Fibroblast of peridontal ligament (primary cell): Measurements from ENCODE around the gene CD300LD.

Source experiments
- DNase-seq: peaks from one replicate; pipeline ENCODE4 v3.0.0-alpha.2; 2010; ENCODE audit errors: extremely low read depth

CD300LD gene

DNA sequence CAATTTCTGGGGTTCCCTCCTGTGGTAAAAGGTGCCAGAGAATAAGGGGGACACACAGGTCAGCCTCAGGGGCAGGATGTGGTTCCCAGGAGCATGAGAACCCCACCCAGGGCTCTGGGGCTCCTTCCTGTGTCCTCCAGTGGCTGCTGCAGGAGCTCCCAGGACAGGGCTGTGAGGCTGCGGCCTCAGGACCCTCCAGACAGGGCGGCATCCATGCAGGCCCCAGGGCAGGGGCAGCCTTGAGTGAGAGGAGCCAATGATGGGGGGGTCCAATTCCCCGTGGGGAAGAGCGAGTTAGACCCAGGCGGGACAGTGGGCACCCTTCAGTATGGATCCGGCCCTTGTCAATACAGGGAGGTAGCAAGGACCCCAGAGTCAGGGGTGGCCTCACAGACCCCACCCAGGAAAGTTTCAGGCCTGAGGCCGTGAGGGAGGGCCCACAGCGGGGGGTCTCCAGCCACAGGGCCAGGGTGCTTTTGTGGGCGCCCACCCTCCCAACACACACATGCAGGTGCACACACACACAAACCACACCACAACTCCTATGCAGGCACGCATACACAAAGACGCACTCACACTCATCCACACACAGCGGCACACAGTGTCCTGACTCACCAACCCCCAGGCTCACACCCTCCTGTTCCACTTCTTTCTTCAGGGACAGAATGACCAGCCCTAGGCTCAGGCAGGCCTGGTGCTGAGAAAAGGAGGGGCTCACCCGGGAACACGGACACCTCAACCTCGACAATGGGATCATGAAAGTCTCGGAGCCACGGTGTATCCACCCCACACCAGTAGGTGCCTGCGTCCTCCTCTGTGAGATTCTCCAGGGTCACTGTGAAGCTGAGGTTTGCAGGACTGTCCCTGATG is 48.0 kb downstream of the CD300LD start:
- DNase-seq: no peak

DNA sequence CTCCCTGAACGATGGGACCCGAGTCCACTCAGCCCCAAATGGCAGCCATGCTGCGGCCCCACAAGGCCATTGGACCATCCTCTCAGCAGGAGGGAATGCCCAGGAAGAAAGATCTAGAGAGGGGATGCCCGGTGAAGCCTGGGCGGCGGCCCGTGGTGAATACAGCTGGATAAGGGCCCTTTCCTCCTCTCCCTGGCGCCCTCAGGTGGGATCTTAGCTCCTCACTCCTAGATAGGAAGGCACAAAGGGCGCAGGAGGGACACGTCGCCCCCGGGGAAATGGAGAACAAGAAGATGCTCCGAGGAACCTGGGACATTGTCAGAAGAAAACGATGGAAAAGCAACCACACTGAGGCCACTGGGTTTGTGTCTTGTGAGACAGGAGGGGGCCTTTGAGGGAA is 48.7 kb downstream of the CD300LD start:
- no peak for DNase-seq

DNA sequence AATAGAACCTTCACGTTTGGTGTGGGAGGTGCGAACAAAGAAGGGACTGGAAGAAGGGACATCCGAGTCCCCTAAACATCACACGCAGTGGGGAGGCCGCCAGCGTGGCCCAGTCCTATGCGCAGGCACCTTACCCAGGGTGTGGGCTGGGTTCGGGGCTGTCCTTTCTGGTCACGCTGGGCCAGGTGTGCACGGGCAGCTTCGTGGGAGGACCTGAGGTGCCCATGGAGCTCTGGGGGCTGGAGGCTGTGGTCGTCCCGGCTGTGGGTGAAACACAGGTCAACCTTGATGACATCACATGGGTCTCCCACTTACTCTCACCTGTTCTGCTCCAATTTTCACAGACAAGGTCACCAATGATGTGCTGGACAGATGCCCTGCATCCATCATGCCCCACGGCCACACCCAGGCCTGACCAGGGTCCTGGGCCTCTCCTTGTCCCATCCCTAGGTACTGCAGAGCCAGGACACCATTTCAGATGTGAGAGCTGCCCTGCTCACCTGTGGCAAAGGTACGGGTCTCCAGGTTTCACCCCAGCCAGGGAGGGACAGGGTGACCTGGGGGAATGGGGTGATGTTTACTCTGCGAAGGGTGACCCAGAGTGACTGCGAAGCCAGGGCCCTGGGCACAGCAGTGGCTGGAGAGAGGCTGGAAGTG is 49.2 kb downstream of the CD300LD start:
- no peak for DNase-seq

DNA sequence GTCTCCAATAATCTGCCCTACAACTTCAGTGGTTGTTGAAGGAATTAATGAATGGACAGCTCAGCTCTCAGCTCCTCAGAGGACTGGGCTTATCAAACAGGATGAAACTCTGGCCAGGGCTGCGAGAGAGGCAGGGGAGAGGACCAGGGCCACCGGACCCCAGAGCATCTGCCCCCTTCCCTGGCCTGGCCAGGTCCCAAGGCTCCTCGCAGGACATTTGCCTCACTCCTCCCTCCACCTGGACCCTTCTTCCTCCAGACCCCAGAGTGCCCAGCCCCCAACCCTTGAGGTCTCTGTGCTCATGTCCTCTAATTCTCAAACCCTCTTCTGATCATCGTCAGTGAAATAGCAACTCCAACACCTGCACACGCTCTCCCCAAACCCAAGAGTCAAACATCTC is 49.9 kb downstream of the CD300LD start:
- no peak for DNase-seq

DNA sequence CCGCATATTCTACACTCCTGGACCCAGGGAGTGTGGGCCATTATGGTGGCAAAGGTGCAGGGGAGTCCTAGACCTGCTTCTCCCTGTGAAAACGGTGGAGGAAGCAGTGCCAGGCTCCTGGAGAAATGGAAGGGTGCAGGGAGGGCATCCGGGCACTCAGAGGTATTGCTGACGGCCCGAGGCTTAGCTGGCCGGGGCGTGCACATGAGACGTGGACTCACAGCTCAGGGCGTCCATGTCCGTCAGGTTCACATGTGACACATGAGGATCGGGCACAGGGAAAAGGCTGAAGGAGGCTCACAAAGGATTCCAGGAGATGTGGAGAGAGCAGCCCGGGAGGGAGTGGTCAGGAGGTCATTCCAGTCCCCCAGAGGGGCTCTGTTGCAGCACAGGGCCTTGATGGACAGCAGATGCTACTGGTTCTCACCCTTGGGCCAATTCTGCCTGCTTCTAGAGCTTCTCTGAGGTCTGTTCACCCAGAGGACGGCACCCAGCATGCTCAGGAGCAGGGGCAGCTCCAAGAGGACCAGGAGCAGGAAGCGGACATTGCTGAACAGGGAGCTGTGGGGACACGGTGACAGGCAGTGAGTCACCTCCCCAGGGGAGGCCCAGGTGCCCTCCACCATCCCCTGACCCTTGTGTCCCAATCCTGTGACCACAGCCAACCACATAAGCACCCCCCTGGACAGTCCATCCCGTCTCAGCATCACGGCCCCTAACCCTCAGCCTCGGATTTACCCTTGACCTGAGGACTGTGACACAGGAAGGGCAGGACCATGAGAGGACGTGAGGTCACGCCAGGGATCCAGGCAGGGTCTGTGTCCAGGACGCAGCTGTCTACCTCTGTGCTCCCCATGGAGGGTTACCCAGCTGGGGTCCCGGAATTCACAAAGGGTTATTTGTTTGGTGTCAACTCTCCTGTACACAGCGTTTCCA is 50.6 kb downstream of the CD300LD start:
- DNase-seq: no peak

DNA sequence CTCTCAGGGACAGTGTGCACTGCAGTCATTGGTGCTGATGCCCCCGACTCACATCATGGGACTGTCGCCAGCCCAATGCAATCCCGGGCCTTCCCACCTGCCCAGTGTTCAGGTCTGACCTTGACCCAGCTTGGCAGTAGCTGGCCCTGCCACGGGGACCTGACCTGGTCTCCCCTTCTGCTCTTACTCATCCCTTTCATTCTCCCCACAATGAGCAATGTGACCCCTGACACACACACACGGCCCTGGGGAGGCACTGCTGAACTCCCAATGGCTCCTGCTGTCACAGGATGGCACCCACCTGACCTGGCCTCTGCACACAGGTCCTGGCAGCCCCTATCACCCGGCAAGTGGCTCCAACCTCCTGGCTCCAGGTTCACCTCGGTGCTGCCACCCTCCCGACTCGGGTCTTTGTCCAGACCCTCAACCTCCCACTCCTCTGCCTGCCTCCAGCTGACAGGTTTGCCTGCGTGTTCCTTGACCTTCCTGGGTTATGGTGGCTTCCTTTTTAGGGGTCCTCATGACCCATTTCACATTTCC is 52.7 kb downstream of the CD300LD start:
- DNase-seq: no peak

DNA sequence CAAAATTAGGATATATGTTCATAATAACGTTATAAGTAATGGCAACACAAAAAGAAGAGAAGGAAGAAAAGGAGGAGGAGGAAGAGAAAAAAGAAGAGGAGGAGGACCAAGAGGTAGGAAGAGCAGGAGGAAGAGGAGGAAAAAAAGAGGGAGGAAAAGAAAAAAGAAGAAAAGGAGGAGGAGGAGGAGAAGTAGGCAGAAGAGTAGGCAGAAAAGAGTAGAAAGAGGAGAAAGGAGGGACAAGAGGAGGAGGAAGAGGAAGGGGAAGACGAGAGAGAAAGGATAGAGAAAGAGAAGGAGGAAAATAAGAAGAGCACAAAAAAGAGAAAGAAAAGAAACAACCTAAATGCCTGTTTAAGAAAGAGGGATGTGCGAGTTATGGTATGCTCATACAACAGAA is 55.2 kb downstream of the CD300LD start:
- no peak for DNase-seq

DNA sequence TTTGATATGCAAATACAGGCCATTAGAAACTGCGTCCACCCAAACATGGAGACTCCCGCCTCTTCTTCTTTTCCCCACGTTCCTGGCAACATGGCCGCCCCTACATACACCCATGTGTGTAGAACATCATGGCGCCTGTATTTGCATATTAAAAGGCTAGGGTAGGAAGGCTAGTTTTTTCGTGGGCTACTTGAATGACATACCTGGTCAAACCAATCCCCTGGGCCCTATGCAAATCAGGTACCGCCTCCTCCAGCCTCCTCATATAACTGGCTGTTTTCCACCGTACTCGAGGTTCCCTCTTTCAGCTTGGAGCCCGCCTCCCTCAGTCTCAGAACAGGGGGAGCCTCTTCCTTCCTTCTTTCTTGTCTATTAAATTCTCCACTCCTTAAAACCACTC is 60.0 kb downstream of the CD300LD start:
- no peak for DNase-seq

DNA sequence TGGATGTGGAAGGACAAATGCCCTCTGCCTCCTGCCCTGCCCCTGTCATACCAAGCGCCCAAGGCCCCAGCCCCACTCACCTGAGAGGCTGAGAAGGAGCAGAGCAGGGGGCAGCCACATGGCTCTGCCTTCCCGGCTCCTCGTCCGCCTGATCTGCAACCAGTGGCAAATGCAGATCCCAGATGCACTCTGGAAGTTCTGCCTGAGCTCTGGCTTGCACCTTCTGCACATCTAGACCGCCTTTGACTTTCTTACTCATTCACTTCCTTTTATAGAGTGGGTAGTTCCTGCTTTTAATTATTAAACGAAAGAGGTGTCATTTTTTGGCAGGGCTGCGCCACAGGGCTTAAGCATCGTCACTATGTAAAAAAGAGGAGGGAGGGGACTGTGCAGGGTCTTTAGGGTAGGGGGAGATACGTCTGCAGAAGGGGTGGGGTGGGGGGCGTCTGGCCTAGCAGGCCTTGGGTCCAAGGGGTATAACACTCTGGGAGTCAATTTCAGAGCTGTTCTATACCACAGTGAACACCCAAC is 60.8 kb downstream of the CD300LD start, which contains the start of gene CD300LB:
CD300LB (minus strand) TSS at position 245 of the 531 bp plus-strand sequence; CDS start at position 120, 125 bp downstream.
- DNase-seq: no peak

DNA sequence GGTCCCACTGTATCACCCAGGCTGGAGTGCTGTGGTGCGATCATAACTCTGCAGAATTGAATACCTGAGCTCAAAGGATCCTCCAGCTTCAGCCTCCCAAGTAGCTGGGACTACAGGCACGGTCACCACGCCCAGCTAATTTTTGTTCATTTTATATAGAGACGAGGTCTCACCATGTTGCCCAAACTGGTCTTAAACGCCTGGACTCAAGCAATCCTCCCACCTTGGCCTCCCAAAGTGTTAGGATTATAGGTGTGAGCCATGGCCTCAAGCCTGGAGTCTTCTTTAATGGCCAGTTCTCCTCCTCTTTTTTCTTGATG is 61.3 kb downstream of the CD300LD start:
- DNase-seq: no peak
